ENCODE results near the gene TMEM52. TPM values are rescaled to one million over a fixed set of nuclear protein-coding genes. Genes with fewer than 3 reads are reported as not detected.

Gene TMEM52
- total RNA-seq, 1 donor from 2014 or later = 1.4 TPM

GRCh38 chr1:1939296-1940122 lies 20.4 kb upstream of the TMEM52 start:
- peaks cover 3% of the 10 kb centered on the region for H3K9me3 ChIP-seq (ENCODE audit: insufficient read depth, low read depth, low read length)
- H3K36me3 Mint-ChIP-seq (ENCODE audit: low read depth, unreplicated experiment) = peaks cover 2% of the 10 kb centered on the region
- DNase-seq (ENCODE audit: low read depth) = no peak
- peaks cover 27% of the 10 kb centered on the region for H3K27me3 Mint-ChIP-seq (ENCODE audit: low read depth, unreplicated experiment)
- no peaks in the 10 kb centered on the region for H3K9me3 Mint-ChIP-seq (ENCODE audit: unreplicated experiment)
- no peaks in the 10 kb centered on the region for H3K4me1 ChIP-seq (ENCODE audit: insufficient read depth, low read length)
- H4K20me1 ChIP-seq (ENCODE audit: insufficient read depth, low read length) = no peaks in the 10 kb centered on the region
- H3K27me3 ChIP-seq (ENCODE audit: insufficient read depth, low read length) = no peaks in the 10 kb centered on the region
- no peak overlapping the region for H3K27ac Mint-ChIP-seq (ENCODE audit: unreplicated experiment)
- H3K9ac ChIP-seq (ENCODE audit: low read length) = no peak overlapping the region
- H3K36me3 ChIP-seq (ENCODE audit: insufficient read depth, low read length) = no peaks in the 10 kb centered on the region
- TF ChIP-seq EZH2 (IDR thresholded peaks at IDR 0.05; ENCODE audit: insufficient read depth, low read length) (no peak), CTCF (IDR thresholded peaks at IDR 0.05; ENCODE audit: insufficient read depth, low read depth, low read length) (no peak)
- no peak overlapping the region for H3K4me3 ChIP-seq (ENCODE audit: insufficient read depth, low read depth, low read length)
- H3K79me2 ChIP-seq (ENCODE audit: insufficient read depth, low read length) = no peaks in the 10 kb centered on the region
- FAIRE-seq = no peak
- no peak overlapping the region for H3K27ac ChIP-seq (ENCODE audit: low read depth, low read length)
- no peak overlapping the region for H3K4me2 ChIP-seq (ENCODE audit: low read length)
- H2AFZ ChIP-seq (ENCODE audit: low read depth, low read length) = no peak overlapping the region
- no peak overlapping the region for H3K4me3 Mint-ChIP-seq (ENCODE audit: unreplicated experiment)
- H3K4me1 Mint-ChIP-seq (ENCODE audit: low read depth, unreplicated experiment) = no peaks in the 10 kb centered on the region

- Mint-ChIP-seq H3K36me3 (ENCODE audit: low read depth, unreplicated experiment) (peaks cover 2% of the 10 kb centered on the region), H3K9me3 (ENCODE audit: unreplicated experiment) (no peaks in the 10 kb centered on the region), H3K4me3 (ENCODE audit: unreplicated experiment) (no peak overlapping the region), H3K27me3 (ENCODE audit: low read depth, unreplicated experiment) (peaks cover 24% of the 10 kb centered on the region), H3K27ac (ENCODE audit: unreplicated experiment) (no peak overlapping the region), H3K4me1 (ENCODE audit: low read depth, unreplicated experiment) (no peaks in the 10 kb centered on the region)
- H3K79me2 ChIP-seq (ENCODE audit: insufficient read depth, low read length) = no peaks in the 10 kb centered on the region
- no peaks in the 10 kb centered on the region for H3K36me3 ChIP-seq (ENCODE audit: insufficient read depth, low read length)
- H3K27me3 ChIP-seq (ENCODE audit: insufficient read depth, low read length) = no peaks in the 10 kb centered on the region
- H3K27ac ChIP-seq (ENCODE audit: low read depth, low read length) = no peak overlapping the region
- H3K4me1 ChIP-seq (ENCODE audit: insufficient read depth, low read length) = no peaks in the 10 kb centered on the region
- H2AFZ ChIP-seq (ENCODE audit: low read depth, low read length) = no peak overlapping the region
- H3K9ac ChIP-seq (ENCODE audit: low read length) = no peak overlapping the region
- FAIRE-seq (no peak), DNase-seq (ENCODE audit: low read depth) (no peak)
- H3K4me2 ChIP-seq (ENCODE audit: low read length) = no peak overlapping the region
- TF ChIP-seq CTCF (IDR thresholded peaks at IDR 0.05; ENCODE audit: insufficient read depth, low read depth, low read length) (no peak), EZH2 (IDR thresholded peaks at IDR 0.05; ENCODE audit: insufficient read depth, low read length) (no peak)
- peaks cover 5% of the 10 kb centered on the region for H3K9me3 ChIP-seq (ENCODE audit: insufficient read depth, low read depth, low read length)
- H4K20me1 ChIP-seq (ENCODE audit: insufficient read depth, low read length) = no peaks in the 10 kb centered on the region
- no peak overlapping the region for H3K4me3 ChIP-seq (ENCODE audit: insufficient read depth, low read depth, low read length)
These were observed 19.7 kb upstream of the TMEM52 start for GRCh38 chr1:1938613-1939295.

- H3K36me3 Mint-ChIP-seq (ENCODE audit: low read depth, unreplicated experiment) = peaks cover 2% of the 10 kb centered on the region
- no peak overlapping the region for H3K4me3 Mint-ChIP-seq (ENCODE audit: unreplicated experiment)
- no peaks in the 10 kb centered on the region for H3K27me3 ChIP-seq (ENCODE audit: insufficient read depth, low read length)
- no peak overlapping the region for H3K9ac ChIP-seq (ENCODE audit: low read length)
- DNase-seq (ENCODE audit: low read depth) = no peak
- no peak overlapping the region for H2AFZ ChIP-seq (ENCODE audit: low read depth, low read length)
- H3K4me3 ChIP-seq (ENCODE audit: insufficient read depth, low read depth, low read length) = no peak overlapping the region
- no peaks in the 10 kb centered on the region for H3K9me3 Mint-ChIP-seq (ENCODE audit: unreplicated experiment)
- FAIRE-seq = no peak
- H3K27me3 Mint-ChIP-seq (ENCODE audit: low read depth, unreplicated experiment) = peaks cover 27% of the 10 kb centered on the region
- no peaks in the 10 kb centered on the region for H3K4me1 Mint-ChIP-seq (ENCODE audit: low read depth, unreplicated experiment)
- H3K79me2 ChIP-seq (ENCODE audit: insufficient read depth, low read length) = no peaks in the 10 kb centered on the region
- no peaks in the 10 kb centered on the region for H4K20me1 ChIP-seq (ENCODE audit: insufficient read depth, low read length)
- no peaks in the 10 kb centered on the region for H3K4me1 ChIP-seq (ENCODE audit: insufficient read depth, low read length)
- H3K27ac ChIP-seq (ENCODE audit: low read depth, low read length) = no peak overlapping the region
- TF ChIP-seq EZH2 (IDR thresholded peaks at IDR 0.05; ENCODE audit: insufficient read depth, low read length) (no peak), CTCF (IDR thresholded peaks at IDR 0.05; ENCODE audit: insufficient read depth, low read depth, low read length) (no peak)
- peaks cover 5% of the 10 kb centered on the region for H3K9me3 ChIP-seq (ENCODE audit: insufficient read depth, low read depth, low read length)
- no peak overlapping the region for H3K27ac Mint-ChIP-seq (ENCODE audit: unreplicated experiment)
- H3K4me2 ChIP-seq (ENCODE audit: low read length) = no peak overlapping the region
- H3K36me3 ChIP-seq (ENCODE audit: insufficient read depth, low read length) = no peaks in the 10 kb centered on the region
These were observed 19.1 kb upstream of the TMEM52 start for GRCh38 chr1:1938276-1938573.
